ENCODE results near the gene AQP10. TPM values are rescaled to one million over a fixed set of nuclear protein-coding genes. Genes with fewer than 3 reads are reported as not detected.
"Not testable (repeated sequence)": the region's sequence is repeated elsewhere in the genome, so short reads cannot be mapped to it uniquely, and the experiment has no call there.

The AQP10 gene
- total RNA-seq = not detected

DNA sequence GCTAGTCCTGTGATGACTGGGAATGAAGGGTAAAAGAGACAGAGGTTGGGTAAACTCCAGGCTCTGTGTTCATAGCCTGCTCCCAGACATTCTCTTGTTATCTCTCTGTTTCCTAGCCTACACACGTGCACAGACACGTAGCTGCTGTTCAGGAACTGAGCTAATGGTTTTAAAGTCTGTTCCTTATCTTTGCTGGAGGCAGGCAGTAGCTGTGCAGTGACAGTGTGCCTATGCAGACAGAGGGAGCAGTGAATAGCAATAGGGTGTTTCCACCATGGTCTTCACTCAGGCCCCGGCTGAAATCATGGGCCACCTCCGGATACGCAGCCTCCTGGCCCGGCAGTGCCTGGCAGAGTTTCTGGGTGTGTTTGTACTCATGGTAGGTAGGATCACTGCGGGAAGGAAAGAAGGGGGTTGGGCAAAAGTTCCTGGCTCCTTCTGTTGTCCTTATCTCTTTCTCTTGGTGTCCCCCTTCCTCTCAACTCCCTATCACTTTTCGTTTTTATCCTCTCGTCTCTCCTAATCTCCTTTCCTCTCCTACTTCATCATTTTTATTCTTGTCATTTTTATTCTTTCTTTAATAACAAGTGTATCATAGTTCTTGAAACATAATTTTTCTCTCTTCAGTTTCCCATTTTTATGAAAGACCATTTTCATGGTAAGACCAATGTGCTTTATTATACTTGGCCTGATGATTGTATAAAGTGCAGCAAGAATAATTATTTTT lies at the start of gene AQP10:
Gene AQP10, plus strand, starts transcription at position 212 of the 727 bp plus-strand sequence. Its CDS starts 63 bp downstream, at position 275.
- Histone ChIP-seq H3K4me1 (peaks cover 7 to 11% of the 10 kb centered on the region in 2 donors), H3K36me3 (no peaks in the 10 kb centered on the region), H3K27ac (no peak within 1 kb of the TSS), H3K9me3 (no peaks in the 10 kb centered on the region), H3K4me3 (no peak within 1 kb of the TSS), H3K27me3 (peaks cover 8 to 14% (median 12%) of the 10 kb centered on the region in 3 donors)
- no peak for ATAC-seq
- DNase-seq = no peak
- in situ Hi-C loops (cut with MboI; ENCODE audit: low sequenced_read_pairs in 4 of 4) (loop anchor here in 1 of 4 donors (25.0 kb wide), 1 partner anchor 309 kb away; no protein-coding TSS in a partner anchor), intact Hi-C loops (cut with DNase I; ENCODE audit: low total_unique reads) (loop anchor here (10.0 kb wide), 1 partner anchor 84 kb away; the partner anchor contains the start of gene IL6R)
- TF ChIP-seq POLR2A (IDR thresholded peaks at IDR 0.05) = no peak
- TF ChIP-seq, protein P1, sequence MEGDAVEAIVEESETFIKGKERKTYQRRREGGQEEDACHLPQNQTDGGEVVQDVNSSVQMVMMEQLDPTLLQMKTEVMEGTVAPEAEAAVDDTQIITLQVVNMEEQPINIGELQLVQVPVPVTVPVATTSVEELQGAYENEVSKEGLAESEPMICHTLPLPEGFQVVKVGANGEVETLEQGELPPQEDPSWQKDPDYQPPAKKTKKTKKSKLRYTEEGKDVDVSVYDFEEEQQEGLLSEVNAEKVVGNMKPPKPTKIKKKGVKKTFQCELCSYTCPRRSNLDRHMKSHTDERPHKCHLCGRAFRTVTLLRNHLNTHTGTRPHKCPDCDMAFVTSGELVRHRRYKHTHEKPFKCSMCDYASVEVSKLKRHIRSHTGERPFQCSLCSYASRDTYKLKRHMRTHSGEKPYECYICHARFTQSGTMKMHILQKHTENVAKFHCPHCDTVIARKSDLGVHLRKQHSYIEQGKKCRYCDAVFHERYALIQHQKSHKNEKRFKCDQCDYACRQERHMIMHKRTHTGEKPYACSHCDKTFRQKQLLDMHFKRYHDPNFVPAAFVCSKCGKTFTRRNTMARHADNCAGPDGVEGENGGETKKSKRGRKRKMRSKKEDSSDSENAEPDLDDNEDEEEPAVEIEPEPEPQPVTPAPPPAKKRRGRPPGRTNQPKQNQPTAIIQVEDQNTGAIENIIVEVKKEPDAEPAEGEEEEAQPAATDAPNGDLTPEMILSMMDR (IDR thresholded peaks at IDR 0.05 in 4 of 5, conservative IDR thresholded peaks at IDR 0.05 in 1 of 5) = no peak

DNA sequence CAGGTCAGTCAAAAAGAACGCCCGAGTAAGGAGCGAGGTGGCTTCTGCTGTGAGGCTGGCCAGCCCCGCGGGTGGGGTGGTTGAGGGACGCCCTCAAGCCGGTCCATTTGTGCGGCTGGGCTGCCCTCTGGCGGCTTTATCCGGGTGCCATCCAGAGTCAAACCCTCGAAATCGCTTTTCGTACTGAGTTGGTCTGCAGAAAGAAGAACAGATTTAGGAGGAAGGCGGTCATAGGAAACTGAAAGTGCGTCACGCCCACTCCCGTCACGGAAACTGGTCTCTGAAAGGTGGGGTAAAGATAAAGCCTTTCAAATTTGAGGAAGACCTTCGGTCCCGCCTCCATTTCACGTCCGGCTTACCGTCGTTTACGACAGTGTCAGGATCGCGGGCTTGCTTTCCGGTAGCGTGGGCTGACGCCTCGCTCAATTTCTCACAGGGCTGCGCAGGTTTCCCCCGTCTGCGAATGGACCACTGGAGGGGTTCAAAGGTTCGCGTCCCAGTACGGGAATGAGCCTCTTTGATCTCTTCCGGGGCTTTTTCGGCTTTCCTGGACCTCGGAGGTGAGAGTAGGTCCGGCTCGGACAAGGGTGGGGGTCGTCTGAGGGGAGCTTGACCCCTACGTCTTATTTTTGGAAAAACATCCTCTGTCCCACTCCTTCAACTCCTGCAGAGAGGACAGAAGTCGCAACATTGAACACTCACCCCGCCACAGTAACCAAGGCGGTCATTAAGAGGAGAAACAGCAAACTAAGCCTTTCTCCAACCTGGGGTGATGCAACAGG lies 48.5 kb upstream of the AQP10 start, which contains the start of gene HAX1:
Gene HAX1, plus strand, starts transcription at position 413 of the 782 bp plus-strand sequence. Its CDS starts 95 bp downstream, at position 508.
- in situ Hi-C loops (cut with MboI; ENCODE audit: low sequenced_read_pairs in 4 of 4) (loop anchor here in 3 of 4 donors (10.0 to 25.0 kb wide), 5 partner anchors 48 to 1390 kb away; partner anchors contain the start of genes TPM3 (in 2 of the 3), RPS27 (in 1 of the 3) and UBAP2L (in 1 of the 3)), intact Hi-C loops (cut with DNase I; ENCODE audit: low total_unique reads) (loop anchor here (1.0 to 10.0 kb wide), 5 partner anchors 48 to 475 kb away; partner anchors contain the start of genes RPS27 and UBAP2L)
- peak; percentile 82 to 90 for DNase-seq
- Histone ChIP-seq H3K27me3 (no peaks in the 10 kb centered on the region), H3K4me3 (peak within 1 kb of the TSS; percentile 75 to 98 (median 84)), H3K27ac (peak within 1 kb of the TSS; percentile 87 to 93 (median 90)), H3K36me3 (peaks cover 0 to 48% of the 10 kb centered on the region in 2 donors), H3K4me1 (peaks cover 7 to 11% of the 10 kb centered on the region in 2 donors), H3K9me3 (no peaks in the 10 kb centered on the region)
- peak; percentile 88 to 92 for ATAC-seq
- TF ChIP-seq POLR2A (IDR thresholded peaks at IDR 0.05) = peak; percentile 52 to 59
- TF ChIP-seq, protein P1 (IDR thresholded peaks at IDR 0.05 in 4 of 5, conservative IDR thresholded peaks at IDR 0.05 in 1 of 5) = peak; percentile 82 to 94 (median 87)

GRCh38 chr1:154272999-154273563 lies 47.8 kb upstream of the AQP10 start:
- no peak for ATAC-seq
- in situ Hi-C loops (cut with MboI; ENCODE audit: low sequenced_read_pairs in 4 of 4) (loop anchor here in 3 of 4 donors (10.0 to 25.0 kb wide), 5 partner anchors 48 to 1389 kb away; partner anchors contain the start of genes TPM3 (in 2 of the 3), RPS27 (in 1 of the 3) and UBAP2L (in 1 of the 3)), intact Hi-C loops (cut with DNase I; ENCODE audit: low total_unique reads) (loop anchor here (1.0 to 10.0 kb wide), 5 partner anchors 48 to 476 kb away; partner anchors contain the start of genes RPS27 and UBAP2L)
- Histone ChIP-seq H3K27me3 (no peaks in the 10 kb centered on the region), H3K4me3 (peak overlapping the region; percentile 75 to 98 (median 84)), H3K36me3 (peaks cover 0 to 46% of the 10 kb centered on the region in 2 donors), H3K9me3 (no peaks in the 10 kb centered on the region), H3K27ac (peak overlapping the region; percentile 87 to 93 (median 90)), H3K4me1 (peaks cover 7 to 11% of the 10 kb centered on the region in 2 donors)
- no peak for TF ChIP-seq POLR2A (IDR thresholded peaks at IDR 0.05)
- TF ChIP-seq, protein P1 (IDR thresholded peaks at IDR 0.05 in 4 of 5, conservative IDR thresholded peaks at IDR 0.05 in 1 of 5) = no peak
- DNase-seq = no peak

DNA sequence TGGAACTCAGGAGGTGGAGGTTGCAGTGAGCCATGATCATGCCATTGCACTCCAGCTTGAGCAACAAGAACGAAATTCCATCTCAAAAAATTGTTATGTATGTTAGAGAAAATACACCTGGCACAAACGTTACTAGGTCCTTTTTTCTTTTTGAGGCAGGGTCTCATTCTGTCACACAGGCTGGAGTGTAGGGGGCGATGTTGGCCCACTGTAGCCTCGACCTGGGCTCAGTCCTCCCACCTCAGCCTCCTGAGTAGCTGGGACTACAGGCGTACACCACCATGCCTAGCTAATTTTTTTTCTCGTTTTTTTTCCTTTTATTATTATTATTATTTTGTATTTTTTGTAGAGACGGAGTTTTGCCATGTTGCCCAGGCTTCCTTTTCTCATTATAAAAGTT lies 44.1 kb upstream of the AQP10 start:
- in situ Hi-C loops (cut with MboI; ENCODE audit: low sequenced_read_pairs in 4 of 4) = loop anchor here in 3 of 4 donors (10.0 kb wide), 4 partner anchors 52 to 282 kb away; partner anchors contain the start of genes TPM3 (in 2 of the 3), RPS27 (in 1 of the 3) and UBAP2L (in 1 of the 3)
- no peaks in the 10 kb centered on the region for H3K9me3 ChIP-seq
- intact Hi-C loops (cut with DNase I; ENCODE audit: low total_unique reads) = loop anchor here (10.0 kb wide), 1 partner anchor 52 kb away; the partner anchor contains the start of gene UBAP2L
- ATAC-seq = no peak
- H3K27me3 ChIP-seq = no peaks in the 10 kb centered on the region
- no peak overlapping the region for H3K4me3 ChIP-seq
- no peak overlapping the region for H3K27ac ChIP-seq
- H3K36me3 ChIP-seq = peaks cover 0 to 21% of the 10 kb centered on the region in 2 donors
- no peak for DNase-seq
- peaks cover 7 to 10% of the 10 kb centered on the region in 2 donors for H3K4me1 ChIP-seq
- TF ChIP-seq, protein P1 (IDR thresholded peaks at IDR 0.05 in 4 of 5, conservative IDR thresholded peaks at IDR 0.05 in 1 of 5) = no peak
- TF ChIP-seq POLR2A (IDR thresholded peaks at IDR 0.05) = no peak

DNA sequence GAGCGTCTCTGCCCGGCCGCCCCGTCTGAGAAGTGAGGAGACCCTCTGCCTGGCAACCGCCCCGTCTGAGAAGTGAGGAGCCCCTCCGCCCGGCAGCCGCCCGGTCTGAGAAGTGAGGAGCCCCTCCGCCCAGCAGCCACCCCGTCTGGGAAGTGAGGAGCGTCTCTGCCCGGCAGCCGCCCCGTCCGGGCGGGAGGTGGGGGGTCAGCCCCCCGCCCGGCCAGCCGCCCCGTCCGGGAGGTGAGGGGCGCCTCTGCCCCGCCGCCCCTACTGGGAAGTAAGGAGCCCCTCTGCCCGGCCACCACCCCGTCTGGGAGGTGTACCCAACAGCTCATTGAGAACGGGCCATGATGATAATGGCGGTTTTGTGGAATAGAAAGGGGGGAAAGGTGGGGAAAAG lies 33.3 kb upstream of the AQP10 start:
- ATAC-seq; H3K9me3 ChIP-seq; in situ Hi-C loops (cut with MboI; ENCODE audit: low sequenced_read_pairs in 4 of 4); H3K36me3 ChIP-seq; H3K27me3 ChIP-seq; H3K4me3 ChIP-seq; H3K27ac ChIP-seq; H3K4me1 ChIP-seq; DNase-seq; intact Hi-C loops (cut with DNase I; ENCODE audit: low total_unique reads): not testable (repeated sequence)

All from gastrocnemius medialis (tissue), 4 donors.